GM19372 (cell line): ENCODE data around the gene MAPT.
"Not testable (repeated sequence)": the region's sequence is repeated elsewhere in the genome, so short reads cannot be mapped to it uniquely, and the experiment has no call there.

Source experiments
- ATAC-seq: cut with Tn5 transposase; IDR thresholded peaks from one replicate; pipeline ENCODE4 v1.9.1; 2021; ENCODE audit warnings: mild to moderate bottlenecking, low read depth, moderate library complexity; ENCODE audit not compliant: unreplicated experiment

The MAPT gene

DNA sequence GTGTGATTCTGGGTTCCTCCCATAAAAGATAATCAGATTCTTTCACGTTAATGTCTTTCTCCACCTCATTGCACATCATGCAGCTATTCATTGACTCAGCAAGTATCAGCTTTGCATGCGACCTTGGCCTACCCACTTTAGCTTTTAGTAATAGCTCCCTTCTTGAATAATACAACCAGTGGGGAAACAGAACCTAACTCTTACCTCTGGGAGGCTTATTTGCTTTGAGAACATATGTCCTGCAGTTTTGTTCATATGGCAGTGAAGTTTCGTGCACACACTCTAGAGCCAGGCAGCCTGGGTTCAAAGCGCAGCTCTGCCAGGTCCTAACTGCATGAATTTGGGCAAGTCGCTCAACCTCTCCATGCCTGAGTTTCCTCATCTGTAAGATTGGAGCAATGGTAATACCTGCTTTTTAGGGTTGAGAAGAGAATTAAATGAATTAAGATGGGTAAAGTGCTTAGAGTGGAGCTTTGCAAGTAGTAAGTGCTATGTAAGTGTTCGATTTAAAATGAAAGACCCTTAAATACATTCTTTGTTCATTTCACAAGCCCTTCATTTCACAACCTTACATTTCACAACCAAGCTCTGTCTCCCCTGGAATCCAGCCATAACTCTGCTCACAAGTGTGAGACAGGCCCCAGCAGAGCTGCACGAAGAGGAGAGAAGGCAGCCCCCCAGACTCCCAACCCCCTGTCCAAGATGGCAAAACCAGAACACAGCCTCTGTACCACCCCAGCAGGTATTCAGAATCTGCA is 29.3 kb downstream of the MAPT start:
- no peak for ATAC-seq

DNA sequence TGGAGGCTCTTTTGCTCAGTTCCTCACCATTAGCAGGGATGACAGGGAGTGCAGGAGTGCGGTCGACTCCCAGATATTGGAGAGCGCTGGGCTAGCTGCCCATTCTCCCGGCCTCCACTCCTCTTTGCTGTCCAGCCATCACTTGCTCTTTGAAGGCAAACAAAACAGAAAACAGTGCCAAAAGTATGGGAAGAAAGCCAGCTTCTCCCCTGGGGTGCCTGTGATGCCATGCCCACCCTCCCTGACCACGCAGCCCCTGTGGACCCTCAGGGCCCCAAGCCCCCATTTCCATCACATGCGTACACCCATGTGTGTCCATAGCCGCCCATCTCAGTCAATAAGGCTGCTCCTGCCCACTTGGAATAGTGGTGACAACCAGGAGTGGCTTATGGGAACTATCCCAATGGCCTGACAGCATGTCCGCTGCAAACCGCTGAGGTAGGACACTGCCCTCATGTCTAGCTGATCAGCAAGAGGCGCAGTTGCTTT is 30.0 kb downstream of the MAPT start:
- ATAC-seq, result no peak

DNA sequence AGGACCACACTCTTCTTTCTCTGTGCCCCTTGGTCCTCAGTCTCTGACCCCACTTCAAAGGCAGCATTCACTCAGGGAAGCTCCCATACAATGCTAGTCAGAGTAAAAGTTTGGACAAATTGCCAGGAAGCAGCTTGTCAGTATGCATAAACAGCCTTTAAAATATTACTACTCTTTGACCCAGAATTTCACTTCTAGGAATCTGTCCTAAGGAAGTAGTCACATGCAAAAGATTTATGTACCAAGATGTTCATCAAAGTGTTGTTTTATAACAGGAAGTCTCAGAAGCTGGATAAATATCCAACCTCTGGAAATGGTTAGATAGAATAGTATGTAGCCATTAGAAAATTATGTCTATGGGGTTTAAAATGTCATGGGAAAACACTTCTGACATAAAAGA is 31.0 kb downstream of the MAPT start:
- ATAC-seq, result no peak

DNA sequence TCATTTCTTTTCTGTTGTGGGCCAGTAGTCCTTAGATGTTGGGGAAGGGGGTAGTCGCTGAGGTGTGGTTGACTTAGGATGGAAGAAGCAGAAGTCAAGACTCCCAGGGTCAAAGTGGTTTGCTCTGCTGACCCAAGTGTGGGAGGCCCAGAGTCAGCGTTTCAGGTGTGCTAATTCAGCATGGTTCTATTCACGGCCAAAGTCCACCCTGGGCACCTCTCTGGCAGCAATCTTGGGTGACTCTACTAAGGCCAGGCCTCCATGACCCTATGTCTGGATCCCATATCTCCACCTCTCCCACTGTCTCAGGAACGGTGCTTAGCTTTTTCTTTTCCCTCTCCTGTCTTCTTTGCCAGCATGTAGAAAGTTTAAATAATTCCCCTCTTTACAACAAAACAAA is 32.9 kb downstream of the MAPT start:
- ATAC-seq, result no peak

DNA sequence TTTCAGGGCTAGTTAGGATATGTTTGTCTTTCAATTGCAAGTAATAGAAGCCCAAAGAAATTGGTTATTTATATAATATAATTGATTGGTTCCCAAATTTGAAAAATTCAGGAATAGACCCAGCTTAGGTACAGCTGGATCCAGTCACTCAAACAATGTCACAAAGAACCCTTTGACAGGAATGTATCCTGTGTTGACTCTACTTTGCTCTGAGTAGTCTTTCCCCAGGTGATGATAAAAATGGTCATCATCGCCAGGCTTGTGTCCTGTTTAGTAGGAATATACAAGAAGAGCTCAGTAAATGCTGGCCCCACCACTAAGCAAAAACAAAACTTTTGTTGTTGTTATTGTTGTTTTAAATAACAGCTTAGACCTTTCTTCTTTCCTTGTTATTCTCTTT is 35.0 kb downstream of the MAPT start:
- ATAC-seq, result no peak

DNA sequence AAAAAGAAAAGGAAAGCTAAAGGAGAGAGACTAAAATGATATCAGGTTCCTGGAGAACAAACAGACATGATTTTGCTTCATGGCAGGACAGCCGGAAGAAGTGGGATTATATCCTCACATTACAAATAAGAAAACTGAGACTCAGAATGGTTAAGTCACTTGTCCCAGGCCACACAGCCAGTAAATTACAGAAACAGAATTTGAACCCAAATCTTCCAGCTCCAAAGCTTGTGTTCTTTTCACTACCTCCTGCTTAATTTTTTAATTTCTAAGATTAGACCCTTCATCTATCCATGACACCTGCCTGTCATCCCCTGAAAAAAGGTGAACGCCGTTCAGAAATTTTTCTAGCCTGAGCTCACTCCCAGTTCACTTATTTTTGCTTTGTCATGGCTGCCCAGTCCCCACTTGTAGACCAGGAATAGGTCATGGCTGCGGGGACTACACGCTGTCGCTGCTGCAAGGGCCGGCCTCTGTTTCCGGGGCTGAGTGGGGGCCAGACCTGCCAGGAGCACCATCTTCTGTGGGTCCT is 36.1 kb downstream of the MAPT start:
- no peak for ATAC-seq

DNA sequence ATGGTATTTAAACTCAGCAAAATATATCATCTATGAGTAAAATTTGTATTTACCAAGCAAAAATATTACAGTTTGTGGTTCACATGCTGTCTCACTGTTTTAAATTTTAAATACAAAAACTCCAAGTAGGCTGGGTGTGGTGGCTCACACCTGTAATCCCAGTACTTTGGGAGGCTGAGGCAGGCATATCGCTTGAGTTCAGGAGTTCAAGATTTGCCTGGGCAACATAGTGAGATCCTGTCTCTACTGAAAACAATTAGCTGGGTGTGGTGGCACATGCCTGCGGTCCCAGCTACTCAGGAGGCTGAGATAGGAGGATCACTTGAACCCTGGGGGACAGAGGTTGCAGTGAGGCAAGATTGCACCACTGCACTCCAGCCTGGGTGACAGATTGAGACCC is 37.3 kb downstream of the MAPT start:
- ATAC-seq, result no peak

DNA sequence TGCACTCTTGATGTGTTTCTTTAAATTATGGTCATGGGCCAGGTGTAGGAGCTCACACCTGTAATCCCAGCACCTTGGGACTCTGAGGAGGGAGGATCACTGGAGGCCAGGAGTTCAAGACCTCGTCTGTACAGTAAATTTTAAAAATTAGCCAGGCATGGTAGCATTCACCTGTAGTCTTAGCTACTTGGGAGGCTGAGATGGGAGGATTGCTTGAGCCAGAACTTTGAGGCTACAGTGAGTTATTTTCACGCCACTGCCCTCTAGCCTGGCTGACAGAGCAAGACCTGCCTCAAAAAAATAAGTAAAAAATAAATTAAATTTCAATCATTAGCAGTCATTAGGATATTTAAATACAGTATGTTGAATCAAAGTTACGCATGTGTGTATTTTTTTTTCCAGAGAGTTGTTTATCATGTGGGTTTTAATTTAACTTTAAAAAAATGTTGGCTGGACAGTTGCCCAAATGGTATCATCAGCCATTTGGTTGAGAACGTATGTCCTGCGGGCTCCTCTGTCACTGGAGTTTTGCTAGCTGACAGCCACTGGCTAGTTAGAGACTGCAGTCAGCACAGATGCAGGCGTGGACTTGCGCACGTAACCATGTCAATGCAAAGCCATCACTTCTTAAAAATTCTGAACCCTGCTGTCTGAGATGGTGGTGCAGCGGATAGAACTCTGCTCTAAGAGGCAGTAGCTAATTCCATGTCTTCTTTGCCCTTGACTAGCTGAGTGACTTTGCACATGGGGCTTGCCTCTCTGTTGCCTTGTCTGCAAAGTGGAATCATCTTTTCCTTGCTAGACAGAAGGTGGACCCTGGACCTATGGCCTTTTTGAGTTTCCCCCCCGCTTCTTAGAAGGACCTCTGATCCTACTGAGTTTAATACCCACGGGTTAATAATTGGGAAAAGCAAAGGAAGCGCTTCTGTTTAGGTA is 40.0 kb downstream of the MAPT start:
- ATAC-seq, result no peak

DNA sequence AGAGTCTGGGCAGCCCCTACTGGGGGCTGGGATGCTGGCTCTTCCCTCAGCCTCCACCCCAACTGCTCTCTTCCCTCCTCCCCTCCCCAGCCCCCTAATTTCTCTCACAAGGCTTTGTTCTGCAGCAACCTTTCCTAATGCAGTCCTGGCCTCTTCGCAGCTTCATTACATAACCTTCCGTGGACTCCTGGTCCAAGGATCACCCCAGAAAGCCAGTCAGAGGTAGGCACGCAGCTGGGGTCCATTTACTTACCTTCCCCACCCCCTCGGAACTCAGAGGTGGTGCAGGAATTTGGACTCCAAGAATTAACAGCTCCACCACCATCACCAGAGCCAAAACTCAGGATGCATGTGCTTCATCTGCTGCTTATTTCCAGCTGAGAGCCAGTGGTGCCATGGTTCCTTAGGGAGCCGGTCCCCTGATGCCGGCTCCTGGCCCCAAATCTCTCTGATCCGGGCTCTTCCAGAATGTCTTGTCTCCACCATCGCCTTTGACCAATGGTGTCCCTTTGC is 40.9 kb downstream of the MAPT start:
- no peak for ATAC-seq

DNA sequence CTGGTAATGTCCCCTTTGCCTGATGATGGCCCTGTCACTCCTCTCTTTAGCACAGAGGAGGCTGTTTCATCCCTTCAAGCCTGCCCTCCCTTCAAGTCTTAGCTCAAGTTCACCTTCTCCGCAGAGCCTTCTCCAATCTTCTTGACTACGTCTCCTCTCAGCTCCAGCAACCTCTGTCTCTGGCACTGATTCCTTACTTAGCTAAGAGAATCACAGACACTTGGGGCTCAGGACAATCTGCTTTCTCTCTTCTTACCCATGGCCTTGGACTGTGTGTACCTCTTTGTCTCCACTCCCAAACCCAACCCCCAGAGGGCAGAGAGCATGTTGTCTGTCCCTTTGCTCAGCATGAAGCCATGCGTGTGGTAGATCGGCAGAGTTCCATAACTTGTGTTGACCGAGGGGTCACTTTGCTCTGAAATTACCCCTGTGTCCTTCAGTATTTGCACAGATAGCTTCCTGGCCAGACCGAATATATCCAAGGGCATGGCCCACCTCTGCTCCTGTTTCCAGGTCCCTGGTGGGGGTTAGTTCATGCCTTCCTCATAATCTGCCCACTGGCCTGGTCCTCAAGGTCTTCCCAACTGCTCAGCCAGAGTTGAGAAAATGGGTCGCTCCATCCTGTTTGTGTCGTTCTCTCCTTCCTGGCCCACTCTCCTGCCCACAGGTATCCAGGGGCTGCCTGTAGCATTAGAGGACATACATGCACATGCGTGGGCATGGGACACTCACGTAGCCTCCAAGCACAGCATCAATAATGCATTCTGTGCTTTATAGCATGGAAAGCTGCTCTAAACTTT is 41.6 kb downstream of the MAPT start:
- ATAC-seq, result no peak

DNA sequence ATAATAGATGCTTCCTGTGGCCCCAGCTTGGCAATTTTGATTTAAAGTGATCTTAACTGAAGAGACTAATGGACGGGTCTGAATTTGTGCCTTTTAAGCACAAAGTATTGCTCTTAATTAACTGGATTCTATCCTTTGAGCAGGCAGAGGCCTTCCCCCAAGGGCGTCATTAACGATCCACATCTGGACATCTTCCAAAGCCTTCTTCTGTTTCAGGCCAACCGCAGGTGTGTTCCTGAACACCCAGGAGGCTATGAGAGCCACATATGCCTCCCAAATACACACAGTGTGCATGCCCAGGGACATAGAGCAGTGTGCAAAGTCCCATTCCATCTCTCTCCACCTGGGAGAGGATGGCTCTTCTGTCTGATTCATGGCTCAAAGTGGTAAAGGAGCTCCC is 42.3 kb downstream of the MAPT start:
- no peak for ATAC-seq

DNA sequence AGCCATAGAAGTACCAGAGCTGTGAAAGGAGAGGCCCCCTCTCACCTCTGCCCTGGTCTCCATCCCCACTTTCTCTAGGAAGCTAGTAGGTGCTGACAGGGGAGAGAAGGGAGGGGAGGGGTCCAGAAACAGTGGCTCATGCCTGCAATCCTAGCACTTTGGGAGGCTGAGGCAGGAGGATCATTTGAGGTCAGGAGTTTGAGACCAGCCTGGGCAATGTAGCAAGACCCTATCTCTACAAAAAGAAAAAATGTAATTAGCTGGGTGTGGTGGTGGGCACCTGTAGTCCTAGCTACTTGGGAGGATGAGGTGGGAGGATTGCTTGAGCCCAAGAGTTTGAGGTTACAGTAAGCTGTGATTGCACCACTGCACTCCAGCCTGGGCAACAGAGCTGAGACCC is 42.8 kb downstream of the MAPT start:
- ATAC-seq, result not testable (repeated sequence)

DNA sequence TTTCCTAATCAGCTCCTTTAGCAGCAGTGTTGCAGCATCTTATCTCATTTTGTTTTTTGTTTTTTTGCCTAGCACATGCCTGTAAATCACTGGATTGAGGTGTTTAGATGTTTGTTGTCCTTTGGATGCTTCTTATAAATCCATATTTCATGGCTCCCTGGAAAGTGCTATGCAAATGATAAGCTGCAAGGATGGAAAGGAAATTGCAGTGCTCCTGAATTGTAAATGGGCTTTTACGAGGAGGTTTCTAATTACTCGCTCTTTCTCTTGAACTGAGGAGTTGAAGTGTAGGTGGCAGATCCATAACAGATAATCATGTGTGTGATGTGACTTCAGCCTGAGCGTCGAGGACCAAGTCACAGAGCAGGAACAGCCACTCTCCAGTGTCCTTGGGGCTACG is 45.0 kb downstream of the MAPT start:
- ATAC-seq, result no peak

DNA sequence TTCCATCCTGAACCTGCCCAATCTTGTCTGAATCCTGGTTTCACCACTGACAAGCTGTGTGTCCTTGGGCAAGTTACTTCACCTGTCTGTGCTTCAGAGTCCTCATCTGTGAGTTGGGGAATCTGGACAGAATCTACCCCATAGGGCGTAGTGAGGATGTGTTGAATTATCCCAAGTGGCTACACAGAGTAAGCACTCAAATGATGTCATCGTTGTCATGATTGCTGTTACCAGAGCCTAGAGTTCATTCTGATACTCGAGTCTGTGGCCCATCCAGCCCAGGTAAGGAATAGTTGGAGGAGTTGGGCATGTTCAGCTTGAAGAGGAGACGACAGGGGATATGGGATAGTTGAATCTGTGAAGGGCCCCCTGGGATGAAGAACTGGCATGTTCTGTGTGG is 45.9 kb downstream of the MAPT start:
- no peak for ATAC-seq

DNA sequence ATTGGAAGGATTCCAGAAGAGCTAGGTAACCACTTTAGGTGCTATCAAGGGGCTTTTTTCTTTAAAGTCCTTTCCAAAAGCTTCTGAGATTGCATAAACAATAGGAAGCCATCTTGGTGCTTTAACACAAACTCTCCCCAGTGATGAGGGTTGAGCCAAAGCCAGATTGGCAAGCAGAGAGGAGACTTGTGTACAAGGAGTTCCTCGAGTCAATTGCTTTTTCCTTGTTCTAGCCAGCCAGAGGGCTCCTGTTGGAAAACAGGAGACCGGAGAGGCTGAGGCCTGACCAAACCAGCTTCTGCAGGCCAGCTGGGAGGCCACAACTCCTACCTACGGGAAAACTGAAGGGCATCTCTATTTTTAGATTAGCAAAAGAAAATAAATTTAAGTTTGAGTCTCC is 46.5 kb downstream of the MAPT start:
- ATAC-seq, result no peak

DNA sequence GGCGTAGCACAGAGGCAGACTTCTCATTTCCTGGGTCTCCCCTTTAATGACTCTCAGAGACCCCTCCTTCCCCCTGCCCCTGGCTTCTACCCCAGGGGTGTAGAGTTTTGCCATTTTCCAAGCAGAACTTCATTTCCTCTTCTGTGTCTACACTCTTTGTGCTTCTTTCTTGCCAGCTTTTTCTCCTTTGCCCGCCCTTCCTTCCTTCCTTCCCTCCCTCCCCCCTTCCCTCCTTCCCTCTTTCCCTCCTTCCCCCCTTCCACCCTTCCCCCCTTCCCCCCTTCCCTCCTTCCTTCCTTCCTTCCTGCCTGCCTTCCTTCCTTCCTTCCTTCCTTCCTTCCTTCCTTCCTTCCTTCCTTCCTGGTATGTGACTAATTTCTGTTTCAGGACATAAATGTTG is 47.0 kb downstream of the MAPT start:
- no peak for ATAC-seq

DNA sequence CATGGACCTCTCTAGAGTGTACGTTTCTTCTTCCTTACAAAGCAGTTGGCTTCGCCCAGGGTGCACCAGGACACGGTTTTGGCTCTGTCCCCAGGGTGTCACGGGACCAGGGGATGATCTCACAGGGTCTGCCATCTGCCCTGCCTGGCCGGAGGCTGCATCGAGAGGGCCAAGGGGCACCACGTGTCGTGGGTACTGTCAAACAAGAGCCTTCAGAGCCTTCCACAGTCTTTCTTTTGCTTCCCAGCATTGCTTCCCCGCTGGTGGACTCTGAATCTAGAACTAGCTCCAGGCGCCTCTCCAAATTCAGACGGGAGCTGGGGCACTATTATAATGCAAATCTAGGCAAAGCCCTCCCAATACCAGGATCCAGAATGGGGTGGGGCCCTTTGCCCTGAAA is 47.9 kb downstream of the MAPT start:
- no peak for ATAC-seq

DNA sequence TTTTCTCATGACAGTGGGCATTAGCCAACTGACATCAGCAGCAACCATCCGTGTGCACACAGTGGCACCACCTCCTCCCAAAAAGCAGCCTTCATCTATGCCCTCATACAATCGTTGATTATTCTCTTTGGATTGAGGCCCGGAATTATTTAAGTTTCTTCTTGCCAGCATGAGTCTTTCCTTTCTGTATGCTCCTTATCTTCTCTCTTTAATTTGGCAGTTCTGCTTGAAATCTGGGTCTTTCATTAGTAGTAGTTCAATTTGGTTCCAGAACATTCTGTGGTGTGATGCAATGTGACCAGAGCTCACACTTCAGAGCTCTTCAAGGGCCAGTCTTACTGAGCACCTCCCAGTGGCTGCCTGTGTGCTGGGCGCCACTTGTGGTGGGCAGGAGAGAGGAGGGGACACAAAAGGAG is 52.5 kb downstream of the MAPT start:
- ATAC-seq, result no peak

DNA sequence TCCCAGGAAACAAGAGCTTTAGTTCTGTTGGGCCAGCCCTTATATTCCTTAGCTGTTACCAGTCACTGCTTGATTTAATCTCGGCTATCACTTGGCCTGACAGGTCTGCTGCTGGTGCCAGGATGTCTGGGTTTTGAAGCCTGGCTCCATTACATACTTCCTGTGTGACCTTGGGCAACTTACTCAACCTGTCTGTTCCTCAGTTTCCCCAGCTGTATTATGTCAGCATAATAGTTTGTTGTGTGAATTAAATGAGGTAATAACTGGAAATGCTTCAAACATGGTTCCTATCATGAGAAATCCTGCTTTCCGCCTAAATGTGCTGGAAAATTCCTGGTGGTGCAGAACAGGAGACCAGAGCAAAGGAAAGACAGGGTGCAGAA is 54.1 kb downstream of the MAPT start:
- ATAC-seq, result no peak

DNA sequence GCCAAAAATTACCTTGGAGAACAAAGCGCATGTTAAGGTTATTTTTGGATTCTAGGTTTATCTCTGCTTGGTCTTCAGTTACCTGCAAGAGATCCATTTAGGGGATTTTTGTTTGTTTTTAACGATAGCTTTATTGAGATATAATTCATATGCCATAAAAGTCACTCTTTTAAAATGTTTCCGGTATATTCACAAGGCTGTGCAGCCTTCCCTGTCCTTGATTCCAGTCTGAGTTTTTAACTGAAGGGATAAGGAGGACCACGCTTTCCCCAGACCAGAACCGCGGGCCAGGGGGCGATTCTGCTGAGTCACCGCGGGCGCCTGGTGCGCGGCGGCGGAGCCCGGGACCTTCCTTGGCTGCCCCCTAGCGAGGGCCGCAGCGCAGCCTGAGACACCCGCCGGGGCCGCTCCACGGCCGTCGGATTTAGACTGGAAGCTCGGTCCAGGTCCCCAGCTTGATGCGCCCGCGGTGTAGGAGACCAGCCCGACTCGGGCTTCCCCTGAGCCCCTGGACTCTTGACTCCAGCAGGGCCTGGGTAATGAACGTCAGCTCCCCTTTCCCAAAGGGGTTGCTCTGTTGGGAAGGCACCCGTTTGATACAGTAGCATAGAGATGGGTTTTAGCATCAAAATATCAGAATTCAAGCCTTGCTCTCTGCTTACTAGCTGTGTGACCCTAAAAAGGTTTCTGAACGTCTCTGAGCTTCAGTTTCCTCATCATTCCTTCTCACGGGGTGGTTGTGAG is 54.7 kb downstream of the MAPT start:
- ATAC-seq, result no peak
